ENCODE measurements around the gene DIRAS1. TPM values are rescaled to one million over a fixed set of nuclear protein-coding genes. Genes with fewer than 3 reads are reported as not detected.

DIRAS1 gene
- total RNA-seq, 1 experiment from 2014 or later, result 25.0 TPM

DNA sequence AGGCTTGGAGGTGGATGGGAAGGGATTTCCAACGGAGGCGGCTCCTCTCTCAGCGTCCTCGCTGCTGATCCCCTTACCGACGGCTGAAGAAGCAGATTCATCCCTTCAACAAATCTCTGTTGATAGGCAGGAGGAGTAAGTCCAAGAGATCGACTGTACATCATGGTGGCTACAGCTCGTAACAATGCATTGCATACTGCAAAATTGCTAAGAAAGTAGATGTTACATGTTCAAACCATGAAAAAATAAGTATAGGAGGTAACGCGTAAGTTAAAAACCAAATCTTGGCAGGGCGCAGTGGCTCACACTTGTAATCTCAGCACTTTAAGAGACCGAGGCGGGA, 19.1 kb upstream of the DIRAS1 start:
- ChIA-PET CTCF (interaction anchor here (1.1 to 2.6 kb wide), 3 partner anchors 23 to 127 kb away, joined by 3 to 16 read pairs (median 3); no protein-coding TSS in a partner anchor), POLR2A (no interaction called here)
- Mint-ChIP-seq H3K27me3 (ENCODE audit: low read depth) (peaks cover 16% of the 10 kb centered on the region), H3K36me3 (peaks cover 26% of the 10 kb centered on the region), H3K27ac (no peak overlapping the region; the same call in 1 of the 2 replicates), H3K4me1 (peaks cover 4% of the 10 kb centered on the region), H3K4me3 (peak overlapping the region; percentile 84), H3K9me3 (peaks cover 10% of the 10 kb centered on the region; the same call in 1 of the 2 replicates)
- ATAC-seq (no peak), DNase-seq (ENCODE audit: low spot score) (no peak)
- 0 out of 2 replicates have a peak, but pooled peaks have one; percentile 23 for TF ChIP-seq ZNF121 (CRISPR knock-in tag; IDR thresholded peaks at IDR 0.05)
- peak; percentile 1; the same call in 1 of the 2 replicates for TF ChIP-seq NR3C1 (CRISPR knock-in tag; conservative IDR thresholded peaks at IDR 0.05; ENCODE audit: low read depth)
- TF ChIP-seq ZNF219 (CRISPR knock-in tag; IDR thresholded peaks at IDR 0.05; ENCODE audit: borderline replicate concordance), result no peak

DNA sequence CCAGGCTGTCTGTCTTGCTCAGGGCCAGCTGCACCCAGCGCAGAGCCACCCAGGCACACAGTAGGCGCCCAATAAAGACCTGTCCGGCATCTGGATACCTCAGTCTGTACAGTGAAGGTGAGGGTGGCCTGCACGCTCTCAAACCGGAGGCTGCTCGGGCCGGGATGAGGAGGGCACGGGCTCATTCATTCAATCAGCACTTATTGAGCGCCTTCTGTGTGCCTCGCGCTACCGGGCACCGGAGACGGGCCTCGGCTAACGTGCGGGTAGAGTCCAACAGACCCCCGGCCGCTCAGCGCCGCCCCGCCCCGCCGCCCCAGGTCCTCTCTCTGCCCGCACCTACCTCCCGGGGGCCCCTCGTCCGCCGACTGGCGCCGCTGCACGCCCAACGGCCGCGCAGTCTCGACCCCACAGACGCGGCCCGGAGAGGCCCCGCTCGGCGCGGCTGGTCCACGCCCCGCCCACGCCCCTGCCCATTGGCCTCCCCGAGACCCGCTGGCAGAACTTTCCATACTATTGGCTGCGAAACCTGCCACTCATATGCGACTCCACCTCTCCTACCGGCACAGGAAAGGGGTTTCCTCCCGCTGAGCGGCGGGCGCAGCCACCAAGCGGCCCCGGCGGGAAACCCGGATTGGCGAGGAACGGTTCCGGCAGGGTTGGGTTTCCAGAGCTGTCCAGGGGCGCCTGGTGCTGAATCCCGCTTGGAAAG, 18.6 kb upstream of the DIRAS1 start, which contains the start of gene SLC39A3:
Gene SLC39A3, minus strand, starts transcription at position 416 of the 712 bp plus-strand sequence. CDS start 2,760 bp downstream, outside the sequence.
- Mint-ChIP-seq H3K27ac (no peak within 1 kb of the TSS; the same call in 1 of the 2 replicates), H3K4me3 (peak within 1 kb of the TSS; percentile 84), H3K4me1 (peaks cover 4% of the 10 kb centered on the region), H3K9me3 (peaks cover 10% of the 10 kb centered on the region; the same call in 1 of the 2 replicates), H3K36me3 (peaks cover 28% of the 10 kb centered on the region), H3K27me3 (ENCODE audit: low read depth) (peaks cover 16% of the 10 kb centered on the region)
- ChIA-PET CTCF (interaction anchor here (1.1 to 2.6 kb wide), 6 partner anchors 16 to 148 kb away, joined by 3 to 16 read pairs (median 3); no protein-coding TSS in a partner anchor), POLR2A (interaction anchor here (0.8 kb wide), 1 partner anchor 64 kb away, joined by 8 read pairs; no protein-coding TSS in a partner anchor)
- DNase-seq (ENCODE audit: low spot score) (peak; percentile 100), ATAC-seq (peak; percentile 99)
- TF ChIP-seq FOXP1 (CRISPR knock-in tag; IDR thresholded peaks at IDR 0.05; ENCODE audit: borderline replicate concordance) (peak; percentile 98), ZNF232 (CRISPR knock-in tag; IDR thresholded peaks at IDR 0.05) (peak; percentile 91; the same call in 1 of the 2 replicates), ZNF317 (CRISPR knock-in tag; IDR thresholded peaks at IDR 0.05; ENCODE audit: borderline replicate concordance, low read depth) (peak; percentile 73; the same call in 1 of the 2 replicates), AFF4 (CRISPR knock-in tag; IDR thresholded peaks at IDR 0.05; ENCODE audit: borderline replicate concordance) (peak; percentile 98), CREM (CRISPR knock-in tag; IDR thresholded peaks at IDR 0.05) (peak; percentile 89), SP1 (CRISPR knock-in tag; conservative IDR thresholded peaks at IDR 0.05) (peak; percentile 97), TCF7 (CRISPR knock-in tag; IDR thresholded peaks at IDR 0.05; ENCODE audit: low read depth) (peak; percentile 91), JAZF1 (CRISPR knock-in tag; IDR thresholded peaks at IDR 0.05) (no peak), GRHL2 (CRISPR knock-in tag; IDR thresholded peaks at IDR 0.05; ENCODE audit: insufficient replicate concordance, severe bottlenecking) (no peak), ZNF138 (CRISPR knock-in tag; conservative IDR thresholded peaks at IDR 0.05) (peak; percentile 96), ZNF423 (CRISPR knock-in tag; IDR thresholded peaks at IDR 0.05) (peak; percentile 48; the same call in 1 of the 2 replicates), TEAD1 (CRISPR knock-in tag; IDR thresholded peaks at IDR 0.05) (peak; percentile 98), FOXJ3 (CRISPR knock-in tag; IDR thresholded peaks at IDR 0.05; ENCODE audit: borderline replicate concordance) (no peak), ZNF219 (CRISPR knock-in tag; IDR thresholded peaks at IDR 0.05; ENCODE audit: borderline replicate concordance) (peak; percentile 97), USF2 (CRISPR knock-in tag; IDR thresholded peaks at IDR 0.05) (peak; percentile 63; the same call in 1 of the 2 replicates), ETV6 (CRISPR knock-in tag; IDR thresholded peaks at IDR 0.05) (peak; percentile 99), ESRRA (CRISPR knock-in tag; IDR thresholded peaks at IDR 0.05; ENCODE audit: borderline replicate concordance) (peak; percentile 98), SMAD4 (CRISPR knock-in tag; IDR thresholded peaks at IDR 0.05) (peak; percentile 93), SMAD3 (CRISPR knock-in tag; IDR thresholded peaks at IDR 0.05; ENCODE audit: borderline replicate concordance) (peak; percentile 95), E2F1 (CRISPR knock-in tag; IDR thresholded peaks at IDR 0.05) (peak; percentile 94), ZBTB21 (CRISPR knock-in tag; IDR thresholded peaks at IDR 0.05; ENCODE audit: borderline replicate concordance) (peak; percentile 97)
- TF ChIP-seq, protein P1, sequence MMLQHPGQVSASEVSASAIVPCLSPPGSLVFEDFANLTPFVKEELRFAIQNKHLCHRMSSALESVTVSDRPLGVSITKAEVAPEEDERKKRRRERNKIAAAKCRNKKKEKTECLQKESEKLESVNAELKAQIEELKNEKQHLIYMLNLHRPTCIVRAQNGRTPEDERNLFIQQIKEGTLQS (CRISPR knock-in tag; conservative IDR thresholded peaks at IDR 0.05), result peak; percentile 72; the same call in 1 of the 2 replicates
- TF ChIP-seq, protein P2, sequence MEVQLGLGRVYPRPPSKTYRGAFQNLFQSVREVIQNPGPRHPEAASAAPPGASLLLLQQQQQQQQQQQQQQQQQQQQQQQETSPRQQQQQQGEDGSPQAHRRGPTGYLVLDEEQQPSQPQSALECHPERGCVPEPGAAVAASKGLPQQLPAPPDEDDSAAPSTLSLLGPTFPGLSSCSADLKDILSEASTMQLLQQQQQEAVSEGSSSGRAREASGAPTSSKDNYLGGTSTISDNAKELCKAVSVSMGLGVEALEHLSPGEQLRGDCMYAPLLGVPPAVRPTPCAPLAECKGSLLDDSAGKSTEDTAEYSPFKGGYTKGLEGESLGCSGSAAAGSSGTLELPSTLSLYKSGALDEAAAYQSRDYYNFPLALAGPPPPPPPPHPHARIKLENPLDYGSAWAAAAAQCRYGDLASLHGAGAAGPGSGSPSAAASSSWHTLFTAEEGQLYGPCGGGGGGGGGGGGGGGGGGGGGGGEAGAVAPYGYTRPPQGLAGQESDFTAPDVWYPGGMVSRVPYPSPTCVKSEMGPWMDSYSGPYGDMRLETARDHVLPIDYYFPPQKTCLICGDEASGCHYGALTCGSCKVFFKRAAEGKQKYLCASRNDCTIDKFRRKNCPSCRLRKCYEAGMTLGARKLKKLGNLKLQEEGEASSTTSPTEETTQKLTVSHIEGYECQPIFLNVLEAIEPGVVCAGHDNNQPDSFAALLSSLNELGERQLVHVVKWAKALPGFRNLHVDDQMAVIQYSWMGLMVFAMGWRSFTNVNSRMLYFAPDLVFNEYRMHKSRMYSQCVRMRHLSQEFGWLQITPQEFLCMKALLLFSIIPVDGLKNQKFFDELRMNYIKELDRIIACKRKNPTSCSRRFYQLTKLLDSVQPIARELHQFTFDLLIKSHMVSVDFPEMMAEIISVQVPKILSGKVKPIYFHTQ (CRISPR knock-in tag; IDR thresholded peaks at IDR 0.05), result no peak

Data from WTC11 (cell line).